SK-N-SH treated with all-trans-retinoic acid at 6 μM for 48 hours (cell line): Measurements from ENCODE around the gene FAM20C.

Experiments used
- ATAC-seq: fragments of 200-7000 bp; cut with Tn5 transposase; 3 replicates; pipeline ENCODE4 v1.9.1; 2020; ENCODE audit warnings: mild to moderate bottlenecking, moderate library complexity
- ARNTL ChIP-seq: fragments of 450-650 bp; formaldehyde crosslinking; IDR thresholded peaks from 2 replicates; pipeline ENCODE4 v1.5.0; 2020; ENCODE audit warnings: low read depth, mild to moderate bottlenecking, moderate library complexity, borderline replicate concordance
- BACH2 ChIP-seq: fragments of 250-450 bp; sonication (Bioruptor Pico); IDR thresholded peaks from 2 replicates; pipeline ENCODE4 v1.9.0; 2021; ENCODE audit warnings: mild to moderate bottlenecking, borderline replicate concordance
- GLIS3 ChIP-seq: fragments of 250-450 bp; sonication (Bioruptor Pico); IDR thresholded peaks from 2 replicates; pipeline ENCODE4 v1.5.0; 2020; ENCODE audit warnings: mild to moderate bottlenecking, moderate library complexity
- ISL1 ChIP-seq: fragments of 250-450 bp; sonication (Bioruptor Pico); IDR thresholded peaks from 2 replicates; pipeline ENCODE4 v2.1.2; 2022; ENCODE audit warnings: mild to moderate bottlenecking, moderate library complexity
- OSR1 ChIP-seq: fragments of 250-450 bp; sonication (Bioruptor Pico); IDR thresholded peaks from 2 replicates; pipeline ENCODE4 v1.8.0; 2022; ENCODE audit warnings: moderate library complexity, mild to moderate bottlenecking, inconsistent platforms
- PPARA ChIP-seq: fragments of 250-450 bp; sonication (Bioruptor Pico); IDR thresholded peaks from 2 replicates; pipeline ENCODE4 v1.5.0; 2020; ENCODE audit warnings: mild to moderate bottlenecking, borderline replicate concordance
- RARB ChIP-seq: fragments of 250-450 bp; sonication (Bioruptor Pico); IDR thresholded peaks from 2 replicates; pipeline ENCODE4 v1.8.0; 2021; ENCODE audit warnings: mild to moderate bottlenecking, moderate library complexity
- SNAI2 ChIP-seq: fragments of 250-450 bp; sonication (Bioruptor Pico); IDR thresholded peaks from 2 replicates; pipeline ENCODE4 v1.5.0; 2020; ENCODE audit warnings: mild to moderate bottlenecking, moderate library complexity
- TCF4 ChIP-seq: fragments of 250-450 bp; sonication (Bioruptor Pico); IDR thresholded peaks from 2 replicates; pipeline ENCODE4 v1.8.0; 2021; ENCODE audit warnings: mild to moderate bottlenecking, moderate library complexity, borderline replicate concordance
- ZFP3 ChIP-seq: fragments of 250-450 bp; sonication (Bioruptor Pico); IDR thresholded peaks from 2 replicates; pipeline ENCODE4 v1.5.0; 2020; ENCODE audit warnings: mild to moderate bottlenecking, moderate library complexity
- ZNF565 ChIP-seq: fragments of 450-650 bp; formaldehyde crosslinking; conservative IDR thresholded peaks from 2 replicates; pipeline ENCODE4 v1.5.0; 2020; ENCODE audit warnings: low read depth, mild to moderate bottlenecking, moderate library complexity
- ZNF70 ChIP-seq: fragments of 450-650 bp; formaldehyde crosslinking; IDR thresholded peaks from 2 replicates; pipeline ENCODE4 v1.5.0; 2020; ENCODE audit warnings: mild to moderate bottlenecking, moderate library complexity
- TF ChIP-seq, protein P1 (sequence below): fragments of 250-450 bp; sonication (Bioruptor Pico); IDR thresholded peaks from 2 replicates; pipeline ENCODE4 v1.8.0; 2021; ENCODE audit warnings: low read depth, mild to moderate bottlenecking, moderate library complexity, borderline replicate concordance
- TF ChIP-seq, protein P2 (sequence below): fragments of 250-450 bp; sonication (Bioruptor Pico); IDR thresholded peaks from 2 replicates; pipeline ENCODE4 v1.8.0; 2020; ENCODE audit warnings: mild to moderate bottlenecking, moderate library complexity, borderline replicate concordance
- TF ChIP-seq, protein P3 (sequence below): fragments of 250-450 bp; sonication (Bioruptor Pico); IDR thresholded peaks from 2 replicates; pipeline ENCODE4 v1.5.1; 2021; ENCODE audit warnings: mild to moderate bottlenecking, moderate library complexity
- TF ChIP-seq, protein P4 (sequence below): fragments of 250-450 bp; sonication (Bioruptor Pico); IDR thresholded peaks from 2 replicates; pipeline ENCODE4 v1.5.0; 2020; ENCODE audit warnings: mild to moderate bottlenecking, moderate library complexity
- TF ChIP-seq, protein P5 (sequence below): fragments of 250-450 bp; sonication (Bioruptor Pico); IDR thresholded peaks from 2 replicates; pipeline ENCODE4 v1.5.1; 2020; ENCODE audit warnings: low read depth, mild to moderate bottlenecking, moderate library complexity

Gene FAM20C

DNA sequence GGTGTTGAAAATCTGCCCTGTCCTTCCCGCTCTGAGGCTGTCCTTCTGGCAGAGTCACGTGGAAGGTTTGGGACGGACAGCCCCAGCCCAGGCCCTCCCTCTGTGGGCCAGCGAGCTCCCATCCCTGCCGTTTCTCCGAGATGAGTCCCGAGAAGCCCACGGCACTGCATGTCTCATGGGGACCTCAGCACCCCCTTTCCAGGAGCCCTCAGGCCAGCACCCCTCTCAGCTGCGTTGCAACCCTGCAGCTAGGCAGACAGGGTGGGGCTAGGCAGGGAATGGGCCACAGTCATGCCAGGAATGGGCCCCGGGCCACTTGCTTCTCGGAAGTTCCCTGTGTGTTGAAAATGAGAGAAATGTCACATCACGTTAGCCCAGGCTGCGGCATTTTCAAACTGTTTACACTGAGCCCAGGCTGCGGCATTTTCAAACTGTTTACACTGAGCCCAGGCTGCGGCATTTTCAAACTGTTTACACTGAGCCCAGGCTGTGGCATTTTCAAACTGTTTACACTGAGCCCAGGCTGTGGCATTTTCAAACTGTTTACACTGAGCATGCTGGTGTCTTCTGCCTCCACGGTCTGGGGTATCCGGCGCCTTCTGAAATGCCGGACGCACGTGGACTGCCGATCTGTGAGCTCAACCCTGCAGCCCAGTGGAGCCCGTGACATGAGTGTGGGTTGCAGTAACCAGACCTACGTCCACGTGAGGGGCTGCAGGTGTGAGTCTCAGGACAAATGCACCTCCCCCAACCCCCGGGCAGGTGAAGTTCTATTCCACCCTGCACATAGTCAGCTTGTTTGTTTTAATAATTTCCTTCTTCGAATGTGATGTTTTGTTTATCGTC, 42.6 kb downstream of the FAM20C start (continued):
- TF ChIP-seq, protein P1, sequence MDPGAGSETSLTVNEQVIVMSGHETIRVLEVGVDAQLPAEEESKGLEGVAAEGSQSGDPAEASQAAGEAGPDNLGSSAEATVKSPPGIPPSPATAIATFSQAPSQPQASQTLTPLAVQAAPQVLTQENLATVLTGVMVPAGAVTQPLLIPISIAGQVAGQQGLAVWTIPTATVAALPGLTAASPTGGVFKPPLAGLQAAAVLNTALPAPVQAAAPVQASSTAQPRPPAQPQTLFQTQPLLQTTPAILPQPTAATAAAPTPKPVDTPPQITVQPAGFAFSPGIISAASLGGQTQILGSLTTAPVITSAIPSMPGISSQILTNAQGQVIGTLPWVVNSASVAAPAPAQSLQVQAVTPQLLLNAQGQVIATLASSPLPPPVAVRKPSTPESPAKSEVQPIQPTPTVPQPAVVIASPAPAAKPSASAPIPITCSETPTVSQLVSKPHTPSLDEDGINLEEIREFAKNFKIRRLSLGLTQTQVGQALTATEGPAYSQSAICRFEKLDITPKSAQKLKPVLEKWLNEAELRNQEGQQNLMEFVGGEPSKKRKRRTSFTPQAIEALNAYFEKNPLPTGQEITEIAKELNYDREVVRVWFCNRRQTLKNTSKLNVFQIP (CRISPR knock-in tag) = no peak
- TF ChIP-seq, protein P2, sequence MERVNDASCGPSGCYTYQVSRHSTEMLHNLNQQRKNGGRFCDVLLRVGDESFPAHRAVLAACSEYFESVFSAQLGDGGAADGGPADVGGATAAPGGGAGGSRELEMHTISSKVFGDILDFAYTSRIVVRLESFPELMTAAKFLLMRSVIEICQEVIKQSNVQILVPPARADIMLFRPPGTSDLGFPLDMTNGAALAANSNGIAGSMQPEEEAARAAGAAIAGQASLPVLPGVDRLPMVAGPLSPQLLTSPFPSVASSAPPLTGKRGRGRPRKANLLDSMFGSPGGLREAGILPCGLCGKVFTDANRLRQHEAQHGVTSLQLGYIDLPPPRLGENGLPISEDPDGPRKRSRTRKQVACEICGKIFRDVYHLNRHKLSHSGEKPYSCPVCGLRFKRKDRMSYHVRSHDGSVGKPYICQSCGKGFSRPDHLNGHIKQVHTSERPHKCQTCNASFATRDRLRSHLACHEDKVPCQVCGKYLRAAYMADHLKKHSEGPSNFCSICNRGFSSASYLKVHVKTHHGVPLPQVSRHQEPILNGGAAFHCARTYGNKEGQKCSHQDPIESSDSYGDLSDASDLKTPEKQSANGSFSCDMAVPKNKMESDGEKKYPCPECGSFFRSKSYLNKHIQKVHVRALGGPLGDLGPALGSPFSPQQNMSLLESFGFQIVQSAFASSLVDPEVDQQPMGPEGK (CRISPR knock-in tag) = no peak

DNA sequence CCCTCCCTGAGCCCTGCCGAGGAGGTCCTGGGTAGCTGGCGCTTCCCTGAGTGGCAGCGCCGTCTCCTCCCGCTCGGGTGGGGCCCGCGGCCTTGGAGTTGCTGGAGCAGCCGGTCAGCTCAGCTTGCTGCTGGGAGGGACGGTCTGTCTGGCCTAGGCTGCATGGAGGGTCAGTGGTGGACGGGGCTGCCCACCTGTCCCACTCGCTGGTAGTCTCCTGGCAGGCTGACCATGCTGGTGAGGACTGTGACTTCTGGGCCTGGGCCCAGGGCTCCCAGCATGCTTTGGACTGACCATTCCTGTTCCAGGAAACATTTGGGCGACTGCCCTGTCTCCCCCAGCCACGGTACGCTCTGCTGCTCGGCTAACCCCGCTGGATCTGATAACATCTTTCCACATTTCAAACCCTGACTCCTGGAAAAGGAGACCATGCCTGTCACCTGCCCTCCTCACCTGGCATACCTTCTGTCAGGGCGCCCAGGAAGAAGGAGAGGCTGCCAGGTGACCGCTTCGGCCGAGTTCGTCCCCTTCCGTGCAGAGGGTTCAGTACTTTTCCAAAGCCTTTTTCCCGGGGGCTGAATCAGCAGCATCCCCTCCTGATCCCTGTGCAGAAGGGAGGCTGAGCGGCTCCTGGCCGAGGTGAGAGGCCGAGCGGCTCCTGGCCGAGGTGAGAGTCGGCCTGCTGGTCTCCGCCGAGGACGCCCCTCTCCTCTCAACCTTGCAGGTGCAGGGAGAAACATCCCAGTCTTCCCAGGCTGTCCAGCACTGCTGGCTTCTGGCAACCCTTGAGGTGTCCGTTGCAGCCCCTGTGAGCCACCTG, 43.4 kb downstream of the FAM20C start:
- TF ChIP-seq, protein P1 (CRISPR knock-in tag) = no peak
- TF ChIP-seq, protein P3, sequence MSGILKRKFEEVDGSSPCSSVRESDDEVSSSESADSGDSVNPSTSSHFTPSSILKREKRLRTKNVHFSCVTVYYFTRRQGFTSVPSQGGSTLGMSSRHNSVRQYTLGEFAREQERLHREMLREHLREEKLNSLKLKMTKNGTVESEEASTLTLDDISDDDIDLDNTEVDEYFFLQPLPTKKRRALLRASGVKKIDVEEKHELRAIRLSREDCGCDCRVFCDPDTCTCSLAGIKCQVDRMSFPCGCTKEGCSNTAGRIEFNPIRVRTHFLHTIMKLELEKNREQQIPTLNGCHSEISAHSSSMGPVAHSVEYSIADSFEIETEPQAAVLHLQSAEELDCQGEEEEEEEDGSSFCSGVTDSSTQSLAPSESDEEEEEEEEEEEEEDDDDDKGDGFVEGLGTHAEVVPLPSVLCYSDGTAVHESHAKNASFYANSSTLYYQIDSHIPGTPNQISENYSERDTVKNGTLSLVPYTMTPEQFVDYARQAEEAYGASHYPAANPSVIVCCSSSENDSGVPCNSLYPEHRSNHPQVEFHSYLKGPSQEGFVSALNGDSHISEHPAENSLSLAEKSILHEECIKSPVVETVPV (CRISPR knock-in tag) = no peak
- TF ChIP-seq GLIS3 (CRISPR knock-in tag) (no peak), ZFP3 (no peak), ZNF565 (CRISPR knock-in tag) (no peak), PPARA (CRISPR knock-in tag) (no peak), RARB (CRISPR knock-in tag) (no peak), SNAI2 (CRISPR knock-in tag) (no peak), ZNF70 (no peak), BACH2 (CRISPR knock-in tag) (no peak)
- TF ChIP-seq, protein P4, sequence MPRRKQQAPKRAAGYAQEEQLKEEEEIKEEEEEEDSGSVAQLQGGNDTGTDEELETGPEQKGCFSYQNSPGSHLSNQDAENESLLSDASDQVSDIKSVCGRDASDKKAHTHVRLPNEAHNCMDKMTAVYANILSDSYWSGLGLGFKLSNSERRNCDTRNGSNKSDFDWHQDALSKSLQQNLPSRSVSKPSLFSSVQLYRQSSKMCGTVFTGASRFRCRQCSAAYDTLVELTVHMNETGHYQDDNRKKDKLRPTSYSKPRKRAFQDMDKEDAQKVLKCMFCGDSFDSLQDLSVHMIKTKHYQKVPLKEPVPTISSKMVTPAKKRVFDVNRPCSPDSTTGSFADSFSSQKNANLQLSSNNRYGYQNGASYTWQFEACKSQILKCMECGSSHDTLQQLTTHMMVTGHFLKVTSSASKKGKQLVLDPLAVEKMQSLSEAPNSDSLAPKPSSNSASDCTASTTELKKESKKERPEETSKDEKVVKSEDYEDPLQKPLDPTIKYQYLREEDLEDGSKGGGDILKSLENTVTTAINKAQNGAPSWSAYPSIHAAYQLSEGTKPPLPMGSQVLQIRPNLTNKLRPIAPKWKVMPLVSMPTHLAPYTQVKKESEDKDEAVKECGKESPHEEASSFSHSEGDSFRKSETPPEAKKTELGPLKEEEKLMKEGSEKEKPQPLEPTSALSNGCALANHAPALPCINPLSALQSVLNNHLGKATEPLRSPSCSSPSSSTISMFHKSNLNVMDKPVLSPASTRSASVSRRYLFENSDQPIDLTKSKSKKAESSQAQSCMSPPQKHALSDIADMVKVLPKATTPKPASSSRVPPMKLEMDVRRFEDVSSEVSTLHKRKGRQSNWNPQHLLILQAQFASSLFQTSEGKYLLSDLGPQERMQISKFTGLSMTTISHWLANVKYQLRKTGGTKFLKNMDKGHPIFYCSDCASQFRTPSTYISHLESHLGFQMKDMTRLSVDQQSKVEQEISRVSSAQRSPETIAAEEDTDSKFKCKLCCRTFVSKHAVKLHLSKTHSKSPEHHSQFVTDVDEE (CRISPR knock-in tag) = no peak
- ATAC-seq = no peak

DNA sequence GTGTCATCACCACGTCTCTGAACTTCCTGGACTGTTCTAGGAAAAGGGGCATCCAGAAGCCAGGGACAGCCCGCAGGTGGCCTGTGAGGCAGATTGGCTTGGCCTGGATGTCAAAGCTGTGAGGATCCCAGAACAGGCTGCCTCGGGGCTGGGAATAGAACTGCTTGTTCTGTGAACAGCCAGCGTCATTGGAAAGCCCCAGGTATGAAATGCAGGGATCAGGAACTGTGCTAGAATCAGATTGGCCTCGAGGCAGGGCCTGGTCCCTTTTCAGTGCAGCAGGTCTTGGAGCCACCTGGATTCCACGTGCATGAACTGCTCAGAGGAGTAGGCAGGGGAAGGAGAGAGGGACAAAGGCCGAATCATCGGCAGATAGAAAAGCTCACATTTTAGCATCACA, 44.6 kb downstream of the FAM20C start:
- no peak for ATAC-seq
- TF ChIP-seq ARNTL (CRISPR knock-in tag) (no peak), OSR1 (CRISPR knock-in tag) (no peak), GLIS3 (CRISPR knock-in tag) (no peak), RARB (CRISPR knock-in tag) (no peak), TCF4 (no peak), ISL1 (CRISPR knock-in tag) (no peak)
- TF ChIP-seq, protein P4 (CRISPR knock-in tag) = no peak
- TF ChIP-seq, protein P5, sequence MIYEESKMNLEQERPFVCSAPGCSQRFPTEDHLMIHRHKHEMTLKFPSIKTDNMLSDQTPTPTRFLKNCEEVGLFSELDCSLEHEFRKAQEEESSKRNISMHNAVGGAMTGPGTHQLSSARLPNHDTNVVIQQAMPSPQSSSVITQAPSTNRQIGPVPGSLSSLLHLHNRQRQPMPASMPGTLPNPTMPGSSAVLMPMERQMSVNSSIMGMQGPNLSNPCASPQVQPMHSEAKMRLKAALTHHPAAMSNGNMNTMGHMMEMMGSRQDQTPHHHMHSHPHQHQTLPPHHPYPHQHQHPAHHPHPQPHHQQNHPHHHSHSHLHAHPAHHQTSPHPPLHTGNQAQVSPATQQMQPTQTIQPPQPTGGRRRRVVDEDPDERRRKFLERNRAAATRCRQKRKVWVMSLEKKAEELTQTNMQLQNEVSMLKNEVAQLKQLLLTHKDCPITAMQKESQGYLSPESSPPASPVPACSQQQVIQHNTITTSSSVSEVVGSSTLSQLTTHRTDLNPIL (CRISPR knock-in tag) = no peak
- TF ChIP-seq, protein P3 (CRISPR knock-in tag) = no peak
